Measurements from ENCODE around the gene NRXN3.

Gene NRXN3

DNA sequence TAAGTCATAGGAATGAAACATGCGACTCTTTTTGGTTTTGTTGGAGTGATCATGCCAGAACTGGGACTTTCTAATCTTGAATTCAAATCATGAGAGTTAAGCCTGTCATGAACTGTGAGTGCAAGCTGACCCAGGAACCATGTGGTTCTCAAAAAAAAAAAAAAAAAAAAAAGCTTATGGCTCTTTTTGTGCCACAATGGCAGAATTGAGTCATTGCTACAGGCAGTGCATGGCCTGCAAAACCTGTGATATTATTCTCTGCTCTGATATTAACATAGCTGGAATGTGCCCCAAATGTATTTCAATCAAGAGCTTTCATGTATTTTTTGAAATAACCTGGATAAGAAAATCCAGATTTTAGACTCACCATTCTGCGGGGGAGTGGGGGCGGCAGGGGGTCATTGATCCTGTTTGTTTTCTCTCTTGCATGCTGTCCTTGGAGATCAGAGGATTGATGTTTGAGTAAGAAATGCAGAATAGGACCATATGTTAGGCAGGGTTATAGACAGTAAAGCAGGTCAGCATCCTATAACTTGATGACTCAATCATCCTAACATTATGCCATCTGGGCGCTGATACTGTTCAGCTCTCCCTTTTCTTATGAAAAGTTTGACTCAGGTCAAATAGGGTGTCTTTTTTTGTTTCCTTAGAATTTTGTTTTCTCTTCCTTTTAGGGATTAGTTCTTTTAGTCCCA, 1243.7 kb downstream of the NRXN3 start:
- no peak for DNase-seq (ENCODE audit: low read depth)
- H3K4me3 ChIP-seq (ENCODE audit: low read length) = no peak overlapping the region
- TF ChIP-seq, protein P1, sequence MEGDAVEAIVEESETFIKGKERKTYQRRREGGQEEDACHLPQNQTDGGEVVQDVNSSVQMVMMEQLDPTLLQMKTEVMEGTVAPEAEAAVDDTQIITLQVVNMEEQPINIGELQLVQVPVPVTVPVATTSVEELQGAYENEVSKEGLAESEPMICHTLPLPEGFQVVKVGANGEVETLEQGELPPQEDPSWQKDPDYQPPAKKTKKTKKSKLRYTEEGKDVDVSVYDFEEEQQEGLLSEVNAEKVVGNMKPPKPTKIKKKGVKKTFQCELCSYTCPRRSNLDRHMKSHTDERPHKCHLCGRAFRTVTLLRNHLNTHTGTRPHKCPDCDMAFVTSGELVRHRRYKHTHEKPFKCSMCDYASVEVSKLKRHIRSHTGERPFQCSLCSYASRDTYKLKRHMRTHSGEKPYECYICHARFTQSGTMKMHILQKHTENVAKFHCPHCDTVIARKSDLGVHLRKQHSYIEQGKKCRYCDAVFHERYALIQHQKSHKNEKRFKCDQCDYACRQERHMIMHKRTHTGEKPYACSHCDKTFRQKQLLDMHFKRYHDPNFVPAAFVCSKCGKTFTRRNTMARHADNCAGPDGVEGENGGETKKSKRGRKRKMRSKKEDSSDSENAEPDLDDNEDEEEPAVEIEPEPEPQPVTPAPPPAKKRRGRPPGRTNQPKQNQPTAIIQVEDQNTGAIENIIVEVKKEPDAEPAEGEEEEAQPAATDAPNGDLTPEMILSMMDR (conservative IDR thresholded peaks at IDR 0.05; ENCODE audit: low read length) = no peak

DNA sequence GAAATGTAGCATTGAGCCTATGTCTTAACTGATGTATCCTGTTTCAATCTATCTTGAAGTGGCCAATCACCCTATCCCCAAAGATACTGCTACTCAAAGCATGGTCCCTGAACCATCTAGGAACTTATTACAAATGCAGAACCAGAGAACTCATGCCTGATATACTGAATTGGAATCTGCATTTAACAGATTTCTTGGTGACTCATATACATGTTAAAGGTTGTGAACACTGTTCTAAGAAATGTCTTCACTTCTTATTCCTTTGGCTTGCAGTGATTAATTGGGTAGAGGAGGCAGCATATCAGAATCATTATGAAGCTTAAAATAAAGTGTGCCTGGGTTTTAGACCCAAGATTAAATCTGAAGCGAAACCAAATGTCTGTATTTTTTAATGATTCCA, 1245.6 kb downstream of the NRXN3 start:
- no peak for DNase-seq (ENCODE audit: low read depth)
- H3K4me3 ChIP-seq (ENCODE audit: low read length) = no peak overlapping the region
- TF ChIP-seq, protein P1 (conservative IDR thresholded peaks at IDR 0.05; ENCODE audit: low read length) = no peak

DNA sequence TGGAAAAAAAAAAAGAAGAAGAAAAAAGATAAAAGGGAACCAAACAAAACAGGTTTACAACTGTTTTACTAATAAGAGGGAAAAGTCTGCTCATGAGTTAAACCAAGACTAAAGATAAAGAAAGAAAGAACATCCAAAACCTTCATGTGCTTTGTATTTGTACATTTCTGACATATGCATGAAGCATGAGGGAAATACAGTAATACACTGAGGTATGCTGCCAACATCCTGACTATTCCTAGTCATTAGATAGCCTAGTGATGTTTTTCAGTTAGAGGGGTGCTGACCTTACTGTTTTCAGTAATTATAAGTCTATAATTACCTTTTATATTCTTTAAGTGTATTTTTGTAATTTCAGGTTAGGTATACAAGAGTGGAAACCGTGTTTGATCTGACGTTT, 1247.8 kb downstream of the NRXN3 start:
- TF ChIP-seq, protein P1 (conservative IDR thresholded peaks at IDR 0.05; ENCODE audit: low read length) = no peak

DNA sequence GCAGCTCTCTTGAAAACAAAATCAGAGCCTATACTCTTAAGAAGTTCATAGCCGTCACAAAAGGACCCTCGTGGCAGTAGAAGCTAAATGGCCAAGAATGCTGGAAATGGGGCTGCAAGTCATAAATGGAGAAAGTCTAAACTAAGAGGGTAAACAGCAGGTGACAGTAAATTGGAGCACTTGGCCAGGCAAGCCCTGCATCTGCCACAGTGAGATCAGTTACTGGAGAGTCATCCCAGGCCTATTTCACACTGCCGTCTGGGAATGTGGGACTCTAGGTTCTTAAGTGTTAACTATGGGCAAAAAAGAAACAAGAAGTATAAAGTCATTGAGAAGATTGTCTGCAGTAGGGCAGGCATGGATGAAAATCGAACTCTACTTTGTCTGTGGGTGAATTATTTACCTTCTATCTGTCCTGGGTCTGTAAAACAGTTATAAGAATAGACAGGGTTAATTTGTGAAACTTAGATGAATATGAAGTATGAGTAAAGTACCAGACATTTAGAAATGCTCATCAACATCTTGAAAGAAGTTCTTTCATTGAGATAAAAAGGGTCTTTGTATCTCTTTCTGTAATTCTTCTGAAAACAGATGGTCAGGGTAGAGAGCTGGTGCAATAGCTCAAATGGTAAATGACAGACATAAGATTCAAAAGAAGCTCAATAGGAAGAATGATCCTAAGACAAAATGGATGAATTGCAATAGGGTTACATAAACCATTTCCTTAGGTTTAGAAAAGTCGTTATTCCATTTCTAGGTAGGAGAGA, 1248.7 kb downstream of the NRXN3 start:
- H3K4me3 ChIP-seq (ENCODE audit: low read length) = no peak overlapping the region
- no peak for DNase-seq (ENCODE audit: low read depth)
- TF ChIP-seq, protein P1 (conservative IDR thresholded peaks at IDR 0.05; ENCODE audit: low read length) = no peak

More for the DNA sequence above, 1247.8 kb downstream of the NRXN3 start:
- H3K4me3 ChIP-seq (ENCODE audit: low read length) = no peak overlapping the region
- DNase-seq (ENCODE audit: low read depth) = no peak

DNA sequence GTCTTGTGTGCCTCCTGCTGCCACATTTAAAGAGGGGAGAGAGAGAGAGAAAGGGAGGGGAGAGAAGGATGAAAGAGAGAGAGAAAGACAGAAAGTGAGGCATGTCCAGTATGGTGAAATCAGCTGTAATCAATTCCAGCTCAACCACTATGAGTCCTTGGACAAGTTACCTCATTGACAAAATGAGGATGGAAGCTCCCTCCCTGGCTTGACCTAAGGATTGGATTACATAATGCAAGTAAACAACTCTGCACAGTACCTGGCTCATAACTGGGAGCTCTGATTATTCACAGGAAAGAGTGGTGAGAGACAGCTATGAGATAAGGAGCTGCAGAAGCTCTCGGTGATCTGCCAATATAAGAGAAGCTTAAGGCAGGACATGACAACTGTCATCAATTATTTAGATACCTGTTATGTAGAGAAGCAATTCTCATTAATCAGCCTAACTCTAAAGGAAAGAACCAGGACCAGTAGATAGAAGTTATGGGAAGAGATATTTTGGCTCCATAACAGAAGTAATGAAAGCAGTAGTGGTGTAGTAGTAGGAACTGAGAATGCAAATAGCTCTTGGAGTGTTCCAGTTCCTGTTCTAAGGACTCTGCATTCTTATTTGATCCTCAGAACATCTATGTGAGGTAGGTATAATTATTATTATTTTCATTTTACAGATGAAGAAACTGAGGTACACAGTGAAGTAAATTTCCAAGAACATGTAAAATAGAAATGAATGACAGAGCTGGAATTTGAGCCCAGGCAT, 1249.6 kb downstream of the NRXN3 start:
- peak; percentile 1 for DNase-seq (ENCODE audit: low read depth)
- no peak overlapping the region for H3K4me3 ChIP-seq (ENCODE audit: low read length)
- TF ChIP-seq, protein P1 (conservative IDR thresholded peaks at IDR 0.05; ENCODE audit: low read length) = no peak

DNA sequence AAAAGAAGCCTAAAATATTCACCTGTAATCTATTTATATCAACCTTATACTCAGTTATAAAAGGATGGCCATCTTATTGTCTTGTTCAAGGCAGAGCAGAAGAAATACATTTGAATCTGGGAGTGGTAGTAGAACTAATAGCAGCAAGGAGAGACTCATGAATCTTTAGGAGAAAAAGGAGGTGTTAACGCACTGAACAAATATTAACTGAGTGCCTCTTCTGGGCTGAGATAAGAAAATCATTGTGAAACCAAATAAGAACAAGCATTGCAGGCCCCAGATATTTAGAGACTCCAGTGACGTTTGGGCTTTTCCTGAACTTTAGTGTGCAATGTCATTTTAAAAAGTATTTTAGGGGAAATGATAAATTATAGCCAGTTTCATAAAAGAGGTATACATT, 1250.6 kb downstream of the NRXN3 start:
- H3K4me3 ChIP-seq (ENCODE audit: low read length) = no peak overlapping the region
- no peak for DNase-seq (ENCODE audit: low read depth)
- TF ChIP-seq, protein P1 (conservative IDR thresholded peaks at IDR 0.05; ENCODE audit: low read length) = no peak
